GM18511 (cell line): ENCODE results near the gene MYRIP.
A peak's percentile ranks its signal among the peaks of the same experiment; 100 is the strongest.

Experiments
- ATAC-seq: cut with Tn5 transposase; IDR thresholded peaks from one replicate; pipeline ENCODE4 v1.9.1; 2021; ENCODE audit warnings: mild to moderate bottlenecking, moderate library complexity; ENCODE audit not compliant: unreplicated experiment

Gene MYRIP

DNA sequence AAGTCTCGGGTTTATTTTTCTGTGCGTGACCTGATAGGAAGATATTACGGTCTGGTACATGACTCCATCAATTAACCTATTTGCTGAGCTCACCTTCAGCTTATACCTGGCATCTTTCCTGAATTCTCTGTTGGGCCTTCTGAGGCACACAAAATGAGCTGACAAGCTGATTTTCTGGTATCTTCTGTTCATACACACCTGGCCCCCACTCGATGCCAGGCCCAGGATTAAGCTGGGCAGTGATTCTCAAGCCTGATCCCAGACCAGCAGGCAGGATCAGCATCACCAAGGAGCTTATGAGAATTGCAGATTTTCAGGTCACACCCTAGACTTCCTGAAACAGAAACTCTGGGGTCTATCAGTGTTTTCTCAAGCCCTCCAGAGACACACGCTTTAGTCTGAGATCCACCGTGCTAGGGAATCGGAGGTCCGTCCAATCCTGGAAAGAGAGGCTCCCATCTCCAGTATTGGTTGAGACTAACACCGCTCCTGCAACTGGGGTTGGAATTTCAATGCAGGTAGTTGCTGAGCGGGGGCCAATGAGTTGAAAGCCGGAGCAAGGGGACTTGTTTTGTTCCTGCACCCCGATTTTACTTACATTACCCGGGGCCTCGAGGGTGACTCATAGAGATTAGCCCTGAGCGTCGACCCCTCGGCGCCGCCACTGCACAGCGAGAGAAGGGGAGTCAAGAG, 499.5 kb downstream of the MYRIP start:
- ATAC-seq: peak; percentile 5

DNA sequence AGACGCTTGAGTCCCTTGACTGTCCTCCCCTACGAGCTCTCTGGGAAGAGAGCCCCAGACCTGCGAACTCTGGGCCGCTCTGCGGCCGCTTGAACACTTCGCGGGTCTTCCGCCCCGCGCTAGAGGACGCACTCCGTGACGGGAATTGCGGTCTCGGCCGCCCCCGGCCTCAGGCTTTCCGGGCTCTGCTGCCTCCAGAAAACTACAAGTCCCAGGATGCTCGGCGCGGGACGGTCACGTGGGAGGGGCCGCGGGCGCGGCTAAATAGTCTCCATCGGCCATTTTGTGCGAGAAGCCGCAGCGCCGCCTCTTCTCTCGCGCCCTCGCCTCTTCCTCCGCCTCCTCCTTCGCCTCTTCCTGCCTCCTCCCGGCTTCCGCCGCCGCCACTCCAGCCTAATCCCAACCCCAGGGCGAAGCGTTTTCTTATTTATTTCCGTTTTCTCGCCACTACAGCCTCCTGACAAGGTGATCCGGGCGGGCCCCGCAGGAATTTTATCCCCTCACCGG, 500.1 kb downstream of the MYRIP start, which contains the start of gene EIF1B:
TSS of gene EIF1B (plus strand) at position 290 of the 507 bp plus-strand sequence. CDS start 235 bp downstream, outside the sequence.
- peak; percentile 94 for ATAC-seq
